HG03135 (cell line): ENCODE data around the gene RFXANK.
"Not testable (repeated sequence)": the region's sequence is repeated elsewhere in the genome, so short reads cannot be mapped to it uniquely, and the experiment has no call there.

Experiments
- ATAC-seq: cut with Tn5 transposase; IDR thresholded peaks from one replicate; pipeline ENCODE4 v1.9.1; 2021; ENCODE audit warnings: mild to moderate bottlenecking, moderate library complexity; ENCODE audit not compliant: unreplicated experiment

Gene RFXANK

GRCh38 chr19:19169236-19170052 lies 22.6 kb upstream of the RFXANK start:
- no peak for ATAC-seq

- ATAC-seq, result peak; percentile 90
These were observed 21.8 kb upstream of the RFXANK start, which contains the start of gene MEF2B for GRCh38 chr19:19170053-19170872. MEF2B (minus strand) TSS chr19:19170263; CDS start chr19:19150735, 19,528 bp downstream.

GRCh38 chr19:19170873-19171672 lies 21.0 kb upstream of the RFXANK start:
- no peak for ATAC-seq

- no peak for ATAC-seq
These were observed 20.1 kb upstream of the RFXANK start for GRCh38 chr19:19171821-19172532.

- ATAC-seq, result not testable (repeated sequence)
These were observed 18.8 kb upstream of the RFXANK start for GRCh38 chr19:19173243-19173642.

GRCh38 chr19:19176950-19177349 lies 15.1 kb upstream of the RFXANK start:
- no peak for ATAC-seq

GRCh38 chr19:19179548-19180441 lies 12.3 kb upstream of the RFXANK start:
- ATAC-seq, result no peak

- ATAC-seq, result no peak
These were observed 10.5 kb upstream of the RFXANK start for GRCh38 chr19:19181488-19181998.

GRCh38 chr19:19185853-19186740 lies 6.0 kb upstream of the RFXANK start:
- no peak for ATAC-seq

- ATAC-seq, result no peak
These were observed 5.3 kb upstream of the RFXANK start for GRCh38 chr19:19186742-19187141.

GRCh38 chr19:19191768-19192077 lies 335 bp upstream of the RFXANK start:
- no peak for ATAC-seq

- ATAC-seq, result no peak
These were observed 909 bp downstream of the RFXANK start for GRCh38 chr19:19192910-19193423.

- no peak for ATAC-seq
These were observed 1.9 kb downstream of the RFXANK start for GRCh38 chr19:19193926-19194325.

- ATAC-seq, result no peak
These were observed 9.9 kb downstream of the RFXANK start for GRCh38 chr19:19201697-19202630.

- peak; percentile 20 for ATAC-seq
These were observed 10.6 kb downstream of the RFXANK start for GRCh38 chr19:19202707-19203011.

GRCh38 chr19:19203012-19203856 lies 11.2 kb downstream of the RFXANK start, which contains the start of gene NR2C2AP:
NR2C2AP (minus strand) TSS chr19:19203414; CDS start chr19:19203060, 354 bp downstream.
- peak; percentile 88 for ATAC-seq
